HCT116 (cell line): ENCODE results near the gene SLC9A9. TPM values are rescaled to one million over a fixed set of nuclear protein-coding genes. Genes with fewer than 3 reads are reported as not detected.
"Not testable (repeated sequence)": the region's sequence is repeated elsewhere in the genome, so short reads cannot be mapped to it uniquely, and the experiment has no call there.

Experiments
- ATAC-seq: fragments of 200-7000 bp; cut with Tn5 transposase; 2 replicates; pipeline ENCODE4 v1.9.1; 2020; ENCODE audit warnings: mild to moderate bottlenecking, moderate library complexity
- BruUV-seq: library from RNA; stranded (reverse); fragments of 400-500 nt; replicated peaks from 2 replicates; lab custom pipeline; 2021; lab: Mats Ljungman, UMichigan
- CTCF ChIA-PET: fragments of 300-600 bp; sonication (Branson Sonifier 250); formaldehyde crosslinking; loops from one replicate; lab custom pipeline; 2021; ENCODE audit warnings: antibody characterized with exemption; lab: Charles Lee
- POLR2A ChIA-PET: fragments of 300-600, 350-600 bp; sonication (Branson Sonifier 250); formaldehyde crosslinking; loops from one replicate; lab custom pipeline; 2021; ENCODE audit warnings: antibody characterized with exemption; lab: Charles Lee
- RAD21 ChIA-PET, 2 experiments: fragments of 300-600 bp; sonication (Branson Sonifier 250); formaldehyde crosslinking; loops; one replicate each; lab custom pipeline; 2023; ENCODE audit warnings: low total read pairs in 2 of 2; ENCODE audit not compliant: uncharacterized antibody in 2 of 2, unreplicated experiment in 2 of 2, low non-redundant PET in 1 of 2; lab: Charles Lee
- DNase-seq: peaks from one replicate; pipeline ENCODE4 v3.0.0-alpha.2; 2010; ENCODE audit warnings: low read depth, low spot score
- H2AFZ ChIP-seq: fragments of 200-600 bp; shearing (Covaris generic), sonication (generic); 2 replicates; pipeline ENCODE4 v1.6.1; 2017; ENCODE audit warnings: low read depth, mixed run types, mixed read lengths, antibody characterized with exemption, low read length; ENCODE audit not compliant: poor library complexity, severe bottlenecking
- H3K27ac ChIP-seq: 2 replicates; pipeline ENCODE4 v1.5.1; 2012; ENCODE audit warnings: low read depth, low read length
- H3K27me3 ChIP-seq: fragments of 200-600 bp; sonication (generic); 2 replicates; pipeline ENCODE4 v1.6.1; 2016; ENCODE audit warnings: mixed run types, low read length, mixed read lengths; ENCODE audit not compliant: insufficient read depth
- H3K36me3 ChIP-seq, 2 experiments: fragments of 200-500 bp in 1 of 2; fragments of 200-600 bp in 1 of 2; sonication (Bioruptor generic) in 1 of 2; sonication (generic) in 1 of 2; 2 replicates each; pipeline versions ENCODE4 v1.5.1 to v1.6.1; 2014 to 2016; ENCODE audit warnings: low read length in 2 of 2, inconsistent platforms in 1 of 2, mixed read lengths in 1 of 2, mixed run types in 1 of 2; ENCODE audit not compliant: insufficient read depth in 2 of 2, control insufficient read depth in 1 of 2
- H3K4me1 ChIP-seq, 2 experiments: fragments of 200-600 bp in 1 of 2; sonication (generic) in 1 of 2; 2 replicates each; pipeline versions ENCODE4 v1.5.1 to v1.6.1; 2012 to 2017; ENCODE audit warnings: low read length in 2 of 2, inconsistent platforms in 1 of 2, mild to moderate bottlenecking in 1 of 2, mixed read lengths in 1 of 2, mixed run types in 1 of 2, moderate library complexity in 1 of 2; ENCODE audit not compliant: insufficient read depth in 2 of 2, control insufficient read depth in 1 of 2
- H3K4me2 ChIP-seq: fragments of 200-600 bp; sonication (generic); 2 replicates; pipeline ENCODE4 v1.6.1; 2017; ENCODE audit warnings: mixed run types, low read length, mixed read lengths
- H3K4me3 ChIP-seq, 2 experiments: fragments of 200-600 bp in 1 of 2; sonication (generic) in 1 of 2; replicated peaks in 1 of 2; 2 replicates each; pipeline ENCODE4 v1.5.1; 2011 to 2016; ENCODE audit warnings: low read length in 2 of 2, control low read depth in 1 of 2, low read depth in 1 of 2, mild to moderate bottlenecking in 1 of 2, mixed read lengths in 1 of 2, mixed run types in 1 of 2
- H3K79me2 ChIP-seq: fragments of 200-600 bp; sonication (generic); 2 replicates; pipeline ENCODE4 v1.6.1; 2017; ENCODE audit warnings: mild to moderate bottlenecking, mixed run types, low read length, moderate library complexity, mixed read lengths; ENCODE audit not compliant: insufficient read depth
- H3K9ac ChIP-seq: fragments of 200-600 bp; sonication (generic); 2 replicates; pipeline ENCODE4 v1.6.1; 2016; ENCODE audit warnings: low read length, mixed read lengths
- H3K9me2 ChIP-seq: fragments of 200-600 bp; sonication (generic), shearing (Covaris generic); 2 replicates; pipeline ENCODE4 v1.6.1; 2017; ENCODE audit warnings: mixed run types, mild to moderate bottlenecking, moderate library complexity; ENCODE audit not compliant: insufficient read depth
- H3K9me3 ChIP-seq, 2 experiments: fragments of 200-500 bp in 1 of 2; fragments of 200-600 bp in 1 of 2; sonication (Bioruptor generic) in 1 of 2; sonication (generic) in 1 of 2; 2 replicates each; pipeline ENCODE4 v1.6.1; 2014 to 2017; ENCODE audit warnings: low read length in 2 of 2, mixed read lengths in 2 of 2, inconsistent platforms in 1 of 2, low read depth in 1 of 2, mild to moderate bottlenecking in 1 of 2, mixed run types in 1 of 2, moderate library complexity in 1 of 2; ENCODE audit not compliant: control insufficient read depth in 1 of 2, insufficient read depth in 1 of 2
- H4K20me1 ChIP-seq: fragments of 200-600 bp; sonication (generic), shearing (Covaris generic); 2 replicates; pipeline ENCODE4 v1.6.1; 2017; ENCODE audit warnings: mixed run types, mild to moderate bottlenecking, moderate library complexity; ENCODE audit not compliant: insufficient read depth
- intact Hi-C: fragments of 100-400 bp; cut with micrococcal nuclease; formaldehyde crosslinking; loops from 2 replicates; pipeline ENCODE4 v1.10.0; 2022
- total RNA-seq: library from RNA; stranded (reverse); gene quantifications from one replicate; pipeline ENCODE4 v1.2.1, GENCODE V29; 2021; ENCODE audit not compliant: unreplicated experiment

The SLC9A9 gene
- total RNA-seq, 1 experiment from 2014 or later = 0.20 TPM

DNA sequence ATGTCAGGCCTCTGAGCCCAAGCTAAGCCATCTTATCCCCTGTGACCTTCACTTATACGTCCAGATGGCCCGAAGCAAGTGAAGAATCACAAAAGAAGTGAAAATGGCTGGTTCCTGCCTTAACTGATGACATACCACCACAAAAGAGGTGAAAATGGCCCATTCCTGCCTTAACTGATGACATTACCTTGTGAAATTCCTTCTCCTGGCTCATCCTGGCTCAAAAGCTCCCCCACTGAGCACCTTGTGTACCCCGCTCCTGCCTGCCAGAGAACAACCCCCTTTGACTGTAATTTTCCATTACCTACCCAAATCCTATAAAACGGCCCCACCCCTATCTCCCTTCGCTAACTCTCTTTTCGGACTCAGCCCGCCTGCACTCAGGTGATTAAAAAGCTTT, 42.8 kb downstream of the SLC9A9 start:
- H3K4me1 ChIP-seq, H3K9me3 ChIP-seq, H3K36me3 ChIP-seq, RAD21 ChIA-PET, DNase-seq, H3K27ac ChIP-seq, BruUV-seq, H3K27me3 ChIP-seq, H3K4me3 ChIP-seq, H3K9me2 ChIP-seq, H2AFZ ChIP-seq, POLR2A ChIA-PET, intact Hi-C loops, H3K9ac ChIP-seq, ATAC-seq, H3K4me2 ChIP-seq, H4K20me1 ChIP-seq, H3K79me2 ChIP-seq: not testable (repeated sequence)
- CTCF ChIA-PET = interaction anchor here (0.5 kb wide), 1 partner anchor 742 kb away, joined by 3 read pairs; no protein-coding TSS in a partner anchor

DNA sequence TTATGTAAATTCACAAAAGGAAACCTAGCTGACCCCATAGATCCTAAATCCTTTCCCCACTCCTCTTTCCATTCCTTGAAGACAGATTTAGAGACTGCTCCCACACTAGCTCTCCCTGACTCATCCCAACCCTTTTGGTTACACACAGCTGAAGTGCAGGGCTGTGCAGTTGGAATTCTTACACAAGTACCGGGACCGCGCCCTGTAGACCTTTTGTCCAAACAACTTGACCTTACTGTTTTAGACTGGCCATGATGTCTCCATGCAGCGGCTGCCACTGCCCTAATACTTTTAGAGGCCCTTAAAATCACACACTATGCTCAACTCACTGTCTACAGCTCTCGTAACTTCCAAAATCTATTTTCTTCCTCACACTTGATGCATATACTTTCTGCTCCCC, 47.2 kb downstream of the SLC9A9 start:
- H3K9me3 ChIP-seq, H3K4me1 ChIP-seq, ATAC-seq, intact Hi-C loops, H3K36me3 ChIP-seq, H3K9ac ChIP-seq, H4K20me1 ChIP-seq, H3K4me3 ChIP-seq, H3K79me2 ChIP-seq, CTCF ChIA-PET, RAD21 ChIA-PET, H2AFZ ChIP-seq, H3K9me2 ChIP-seq, H3K4me2 ChIP-seq, POLR2A ChIA-PET, H3K27me3 ChIP-seq, DNase-seq, BruUV-seq, H3K27ac ChIP-seq: not testable (repeated sequence)

DNA sequence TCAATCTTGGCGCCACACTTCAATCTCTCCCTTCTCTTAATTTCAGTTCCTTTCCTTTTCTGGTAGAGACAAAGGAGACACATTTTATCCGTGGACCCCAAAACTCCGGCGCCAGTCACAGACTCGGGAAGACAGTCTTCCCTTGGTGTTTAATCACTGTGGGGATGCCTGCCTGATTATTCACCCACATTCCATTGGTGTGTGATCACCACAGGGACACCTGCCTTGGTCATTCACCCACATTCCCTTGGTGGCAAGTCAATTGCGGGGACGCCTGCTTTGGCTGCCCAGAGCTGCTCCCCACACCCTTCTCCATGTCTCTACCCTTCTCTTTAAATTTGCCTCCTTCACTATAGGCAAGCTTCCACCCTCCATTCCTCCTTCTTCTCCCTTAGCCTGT, 50.1 kb downstream of the SLC9A9 start:
- H2AFZ ChIP-seq, BruUV-seq, H3K9ac ChIP-seq, CTCF ChIA-PET, ATAC-seq, H3K27ac ChIP-seq, H3K9me2 ChIP-seq, H3K36me3 ChIP-seq, H3K9me3 ChIP-seq, H3K79me2 ChIP-seq, H3K4me3 ChIP-seq, POLR2A ChIA-PET, H3K27me3 ChIP-seq, H3K4me1 ChIP-seq, H4K20me1 ChIP-seq, DNase-seq, RAD21 ChIA-PET, H3K4me2 ChIP-seq, intact Hi-C loops: not testable (repeated sequence)
